ENCODE measurements around the gene OR13C2.

GRCh38 chr9:104577263-104577662, 28.2 kb downstream of the OR13C2 start:
- TF ChIP-seq, protein P1, sequence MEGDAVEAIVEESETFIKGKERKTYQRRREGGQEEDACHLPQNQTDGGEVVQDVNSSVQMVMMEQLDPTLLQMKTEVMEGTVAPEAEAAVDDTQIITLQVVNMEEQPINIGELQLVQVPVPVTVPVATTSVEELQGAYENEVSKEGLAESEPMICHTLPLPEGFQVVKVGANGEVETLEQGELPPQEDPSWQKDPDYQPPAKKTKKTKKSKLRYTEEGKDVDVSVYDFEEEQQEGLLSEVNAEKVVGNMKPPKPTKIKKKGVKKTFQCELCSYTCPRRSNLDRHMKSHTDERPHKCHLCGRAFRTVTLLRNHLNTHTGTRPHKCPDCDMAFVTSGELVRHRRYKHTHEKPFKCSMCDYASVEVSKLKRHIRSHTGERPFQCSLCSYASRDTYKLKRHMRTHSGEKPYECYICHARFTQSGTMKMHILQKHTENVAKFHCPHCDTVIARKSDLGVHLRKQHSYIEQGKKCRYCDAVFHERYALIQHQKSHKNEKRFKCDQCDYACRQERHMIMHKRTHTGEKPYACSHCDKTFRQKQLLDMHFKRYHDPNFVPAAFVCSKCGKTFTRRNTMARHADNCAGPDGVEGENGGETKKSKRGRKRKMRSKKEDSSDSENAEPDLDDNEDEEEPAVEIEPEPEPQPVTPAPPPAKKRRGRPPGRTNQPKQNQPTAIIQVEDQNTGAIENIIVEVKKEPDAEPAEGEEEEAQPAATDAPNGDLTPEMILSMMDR (IDR thresholded peaks at IDR 0.05; ENCODE audit: low read length) = no peak
- no peak for TF ChIP-seq EZH2 (IDR thresholded peaks at IDR 0.05; ENCODE audit: borderline replicate concordance, low read length)

Data from OCI-LY1 (cell line).